K562 (cell line): ENCODE results near the gene TMEM108. TPM values are rescaled to one million over a fixed set of nuclear protein-coding genes. Genes with fewer than 3 reads are reported as not detected.

Source experiments
- CHD4 ChIP-seq: fragments of 200-600 bp; sonication (generic); IDR thresholded peaks from 3 replicates; pipeline ENCODE4 v1.6.1; 2012; ENCODE audit warnings: low read depth, mild to moderate bottlenecking, mixed read lengths, low read length, inconsistent platforms; ENCODE audit not compliant: insufficient read depth, insufficient replicate concordance, poor library complexity, severe bottlenecking
- FOXJ2 ChIP-seq: fragments of 200-800 bp; sonication (Bioruptor generic); IDR thresholded peaks from 2 replicates; pipeline ENCODE4 v1.6.1; 2016; ENCODE audit warnings: missing genetic modification characterization, missing compliant biosample characterization
- KLF13 ChIP-seq: fragments of 450-650 bp; IDR thresholded peaks from 2 replicates; pipeline ENCODE4 v1.6.1; 2016; ENCODE audit warnings: missing genetic modification characterization, low read depth, mild to moderate bottlenecking, missing compliant biosample characterization, moderate library complexity, borderline replicate concordance
- NFRKB ChIP-seq: fragments of 450-650 bp; IDR thresholded peaks from 2 replicates; pipeline ENCODE4 v1.6.1; 2016; ENCODE audit warnings: low read depth
- SREBF1 ChIP-seq: fragments of 150-350 bp; IDR thresholded peaks from 2 replicates; pipeline ENCODE4 v1.6.1; 2014; ENCODE audit warnings: antibody characterized with exemption, low read depth, low read length, borderline replicate concordance
- STAT6 ChIP-seq: sonication (generic); formaldehyde crosslinking; IDR thresholded peaks from 2 replicates; pipeline ENCODE4 v1.8.1; 2023; ENCODE audit warnings: mild to moderate bottlenecking, missing genetic modification reagents
- TAF15 ChIP-seq: fragments of 200-400 bp; formaldehyde crosslinking; IDR thresholded peaks from 2 replicates; pipeline ENCODE4 v1.6.1; 2017; ENCODE audit warnings: mild to moderate bottlenecking, low read depth, low read length, moderate library complexity
- TGIF2 ChIP-seq: sonication (generic); formaldehyde crosslinking; IDR thresholded peaks from 2 replicates; pipeline ENCODE4 v1.8.1; 2022; ENCODE audit warnings: mild to moderate bottlenecking, missing genetic modification reagents, moderate library complexity
- ZNF511 ChIP-seq: sonication (generic); formaldehyde crosslinking; IDR thresholded peaks from 2 replicates; pipeline ENCODE4 v1.8.0; 2022; ENCODE audit warnings: mild to moderate bottlenecking, missing genetic modification reagents
- polyA plus RNA-seq, 8 experiments: library from polyadenylated mRNA; depleted of rRNA in 4 of 8; stranded (reverse) in 5 of 8; unstranded in 3 of 8; fragments of >200 nt; fragmentation: Nextera tagmentation in 2 of 8; fragmentation: Illumina TruSeq in 1 of 8; extraction: Ambion mirVana in 2 of 8; extraction: Trizol in 1 of 8; gene quantifications; 2 replicates each; pipeline versions ENCODE4 v1.2.1 to v1.2.3, GENCODE V29; 2011 to 2014; ENCODE audit warnings: inconsistent platforms in 1 of 8, missing spikeins in 1 of 8
- total RNA-seq, 7 experiments: library from RNA; depleted of rRNA in 6 of 7; stranded (reverse); fragments of >200 nt in 6 of 7; fragmentation: Illumina TruSeq in 2 of 7; extraction: Trizol in 2 of 7; gene quantifications; 2 replicates each; pipeline versions ENCODE4 v1.2.1 to v1.2.3, GENCODE V29; 2011 to 2021; ENCODE audit warnings: low replicate concordance in 1 of 7

Gene TMEM108
- total and polyA plus RNA-seq, 9 of the 15 experiments (the other 6 are each of a cell fraction or from before 2014, with no cell fraction given), result 0.65 to 11.1 (median 3.4) TPM

GRCh38 chr3:133079621-133080020 is 41.4 kb downstream of the TMEM108 start (continued):
- TF ChIP-seq STAT6 (CRISPR knock-in tag) (no peak), CHD4 (no peak), TAF15 (no peak), KLF13 (tag) (no peak), TGIF2 (CRISPR knock-in tag) (no peak), ZNF511 (CRISPR knock-in tag) (no peak), SREBF1 (no peak), FOXJ2 (no peak), NFRKB (no peak)
